ENCODE data around the gene MLXIP.

GRCh38 chr12:122076743-122077495 is 1.6 kb upstream of the MLXIP start:
- no peak for TF ChIP-seq REST (IDR thresholded peaks at IDR 0.05; ENCODE audit: unreplicated experiment)
- no peak for TF ChIP-seq EZH2 (IDR thresholded peaks at IDR 0.05; ENCODE audit: low read depth, unreplicated experiment)
